H1 (cell line): ENCODE results near the gene POC1B. TPM values are rescaled to one million over a fixed set of nuclear protein-coding genes. Genes with fewer than 3 reads are reported as not detected.

Source experiments
- CTCF ChIA-PET: fragments of 300-600 bp; sonication (Branson Sonifier 250); formaldehyde crosslinking; loops from one replicate; lab custom pipeline; 2021; ENCODE audit not compliant: partially characterized antibody; lab: Charles Lee
- POLR2A ChIA-PET: fragments of 300-600 bp; sonication (Branson Sonifier 250); formaldehyde crosslinking; loops from one replicate; lab custom pipeline; 2021; ENCODE audit warnings: inconsistent platforms; ENCODE audit not compliant: partially characterized antibody; lab: Charles Lee
- DNase-seq, 2 experiments: peaks; one replicate each; pipeline versions ENCODE4 v3.0.0 to v3.0.0-alpha.2; 2010 to 2022; ENCODE audit warnings: low spot score in 2 of 2, low read depth in 1 of 2, mixed read lengths in 1 of 2
- FAIRE-seq: peaks from 2 replicates; lab custom pipeline; 2011; peaks lifted over from hg19 to GRCh38; lab: Jason Lieb, UNC
- H2AFZ ChIP-seq: 2 replicates; pipeline ENCODE4 v1.8.1; 2012; ENCODE audit warnings: low read length, inconsistent platforms
- H2AK5ac ChIP-seq: 2 replicates; pipeline ENCODE4 v1.6.1; 2013; ENCODE audit warnings: low read depth, low read length
- H2BK120ac ChIP-seq: replicated peaks from 2 replicates; pipeline ENCODE3; 2013; ENCODE audit warnings: low read depth, low read length, inconsistent platforms
- H2BK12ac ChIP-seq: 2 replicates; pipeline ENCODE4 v1.6.1; 2013; ENCODE audit warnings: low read depth, low read length
- H2BK15ac ChIP-seq: 2 replicates; pipeline ENCODE4 v1.6.1; 2013; ENCODE audit warnings: low read length
- H2BK20ac ChIP-seq: 2 replicates; pipeline ENCODE4 v1.6.1; 2013; ENCODE audit warnings: low read length
- H2BK5ac ChIP-seq: 2 replicates; pipeline ENCODE4 v1.6.1; 2013; ENCODE audit warnings: low read depth, low read length
- H3K14ac ChIP-seq: 2 replicates; pipeline ENCODE4 v1.6.1; 2013; ENCODE audit warnings: inconsistent platforms; ENCODE audit not compliant: insufficient read length
- H3K18ac ChIP-seq: 2 replicates; pipeline ENCODE4 v1.6.1; 2013; ENCODE audit warnings: low read length; ENCODE audit errors: extremely low read depth
- H3K23ac ChIP-seq: 2 replicates; pipeline ENCODE4 v1.6.1; 2013; ENCODE audit warnings: inconsistent platforms; ENCODE audit not compliant: insufficient read length
- H3K23me2 ChIP-seq: 2 replicates; pipeline ENCODE4 v1.6.1; 2013; ENCODE audit warnings: low read depth, low read length
- H3K27ac ChIP-seq: 2 replicates; pipeline ENCODE4 v1.6.1; 2011; ENCODE audit warnings: low read depth, low read length, inconsistent platforms
- H3K27me3 ChIP-seq, 4 experiments: replicated peaks in 1 of 4; 1 replicate in 1 of 4; 2 replicates in 3 of 4; pipeline versions ENCODE4 v1.6.1 to v1.8.1; 2011 to 2013; ENCODE audit warnings: low read length in 3 of 4, mild to moderate bottlenecking in 3 of 4, inconsistent platforms in 2 of 4, mixed read lengths in 2 of 4, moderate library complexity in 1 of 4; ENCODE audit not compliant: control insufficient read depth in 3 of 4, insufficient read depth in 3 of 4; ENCODE audit errors: extremely low read depth in 1 of 4
- H3K36me3 ChIP-seq, 4 experiments: 2 replicates each; pipeline versions ENCODE4 v1.6.1 to v1.8.1; 2011 to 2013; ENCODE audit warnings: mild to moderate bottlenecking in 4 of 4, low read length in 3 of 4, moderate library complexity in 2 of 4, control low read depth in 1 of 4, inconsistent platforms in 1 of 4; ENCODE audit not compliant: insufficient read depth in 4 of 4, control insufficient read depth in 2 of 4
- H3K4ac ChIP-seq: replicated peaks from 2 replicates; pipeline ENCODE3; 2013; ENCODE audit warnings: low read length, low read depth, mixed read lengths, inconsistent platforms; ENCODE audit not compliant: insufficient read length
- H3K4me1 ChIP-seq, 4 experiments: replicated peaks in 1 of 4; 1 replicate in 1 of 4; 2 replicates in 3 of 4; pipeline versions ENCODE4 v1.6.1 to v1.8.1; 2011 to 2013; ENCODE audit warnings: low read length in 3 of 4, inconsistent platforms in 2 of 4, mixed read lengths in 1 of 4; ENCODE audit not compliant: insufficient read depth in 4 of 4, control insufficient read depth in 3 of 4
- H3K4me2 ChIP-seq, 2 experiments: 2 replicates each; pipeline versions ENCODE4 v1.6.1 to v1.8.1; 2011 to 2013; ENCODE audit warnings: low read depth in 2 of 2, low read length in 2 of 2, control low read depth in 1 of 2, inconsistent platforms in 1 of 2, mild to moderate bottlenecking in 1 of 2; ENCODE audit not compliant: insufficient read depth in 1 of 2
- H3K4me3 ChIP-seq, 4 experiments: fragments of 200-600, 300-600 bp in 1 of 4; sonication (generic), shearing (Covaris generic), sonication (Bioruptor Twin) in 1 of 4; 2 replicates each; pipeline versions ENCODE4 v1.5.1 to v1.8.1; 2011 to 2016; ENCODE audit warnings: low read length in 4 of 4, low read depth in 3 of 4, control low read depth in 2 of 4, inconsistent platforms in 2 of 4, mild to moderate bottlenecking in 2 of 4, mixed read lengths in 1 of 4, moderate library complexity in 1 of 4; ENCODE audit not compliant: insufficient read depth in 2 of 4; ENCODE audit errors: extremely low read depth in 1 of 4
- H3K56ac ChIP-seq: replicated peaks from 2 replicates; pipeline ENCODE3; 2013; ENCODE audit warnings: low read depth, mild to moderate bottlenecking, mixed read lengths, low read length, inconsistent platforms; ENCODE audit not compliant: insufficient read length
- H3K79me1 ChIP-seq: 2 replicates; pipeline ENCODE4 v1.6.1; 2013; ENCODE audit warnings: low read depth, low read length, control low read depth
- H3K79me2 ChIP-seq, 2 experiments: 2 replicates each; pipeline versions ENCODE4 v1.6.1 to v1.8.1; 2012 to 2013; ENCODE audit warnings: low read length in 2 of 2, mild to moderate bottlenecking in 2 of 2, inconsistent platforms in 1 of 2; ENCODE audit not compliant: insufficient read depth in 2 of 2, control insufficient read depth in 1 of 2
- H3K9ac ChIP-seq, 4 experiments: replicated peaks in 1 of 4; 1 replicate in 1 of 4; 2 replicates in 3 of 4; pipeline versions ENCODE4 v1.6.1 to v1.8.1; 2011 to 2013; ENCODE audit warnings: low read depth in 3 of 4, low read length in 3 of 4, control low read depth in 2 of 4, mild to moderate bottlenecking in 2 of 4, moderate library complexity in 2 of 4, inconsistent platforms in 1 of 4; ENCODE audit errors: extremely low read depth in 1 of 4
- H3K9me3 ChIP-seq, 2 experiments: 2 replicates each; pipeline versions ENCODE4 v1.6.1 to v1.8.1; 2012 to 2013; ENCODE audit warnings: mild to moderate bottlenecking in 2 of 2, moderate library complexity in 2 of 2, control low read depth in 1 of 2, inconsistent platforms in 1 of 2, low read depth in 1 of 2, low read length in 1 of 2, mixed read lengths in 1 of 2; ENCODE audit not compliant: insufficient read depth in 2 of 2
- H4K20me1 ChIP-seq, 2 experiments: replicated peaks in 1 of 2; 2 replicates each; pipeline versions ENCODE3 to v1.8.1; 2011 to 2013; ENCODE audit warnings: inconsistent platforms in 2 of 2, low read length in 2 of 2, mild to moderate bottlenecking in 1 of 2; ENCODE audit not compliant: insufficient read depth in 2 of 2, control insufficient read depth in 1 of 2
- H4K5ac ChIP-seq: 2 replicates; pipeline ENCODE4 v1.6.1; 2013; ENCODE audit warnings: low read length, low read depth, mixed read lengths, inconsistent platforms; ENCODE audit not compliant: insufficient read length
- H4K8ac ChIP-seq: 2 replicates; pipeline ENCODE4 v1.8.0; 2013; ENCODE audit warnings: mild to moderate bottlenecking, moderate library complexity, low read length, inconsistent platforms; ENCODE audit not compliant: insufficient read depth; ENCODE audit errors: extremely low read depth
- H4K91ac ChIP-seq: replicated peaks from 2 replicates; pipeline ENCODE3; 2013; ENCODE audit warnings: low read length, mixed read lengths, inconsistent platforms; ENCODE audit not compliant: insufficient read length
- CBX8 ChIP-seq: fragments of 300-800, 300-1000 bp; sonication (generic); IDR thresholded peaks from 2 replicates; pipeline ENCODE4 v1.7.1; 2016; ENCODE audit warnings: low read depth, low read length, borderline replicate concordance
- CEBPB ChIP-seq: IDR thresholded peaks from 2 replicates; pipeline ENCODE4 v1.6.1; 2012; ENCODE audit warnings: low read depth, low read length
- CHD1 ChIP-seq: IDR thresholded peaks from 2 replicates; pipeline ENCODE4 v1.6.1; 2012; ENCODE audit warnings: low read depth, low read length, improper control_type of control experiment
- HDAC2 ChIP-seq, 2 experiments: fragments of 300-600 bp in 1 of 2; sonication (generic) in 1 of 2; IDR thresholded peaks; 2 replicates each; pipeline ENCODE4 v1.6.1; 2011 to 2012; ENCODE audit warnings: low read depth in 2 of 2, low read length in 2 of 2, mild to moderate bottlenecking in 2 of 2, moderate library complexity in 2 of 2, borderline replicate concordance in 1 of 2, inconsistent platforms in 1 of 2
- JUND ChIP-seq: IDR thresholded peaks from 2 replicates; pipeline ENCODE4 v1.6.1; 2011; ENCODE audit warnings: mild to moderate bottlenecking, improper control_type of control experiment, low read length
- NRF1 ChIP-seq: IDR thresholded peaks from 2 replicates; pipeline ENCODE4 v1.6.1; 2011; ENCODE audit warnings: mild to moderate bottlenecking, low read depth, low read length, improper control_type of control experiment
- POLR2A ChIP-seq, 2 experiments: IDR thresholded peaks; 1 replicate in 1 of 2; 2 replicates in 1 of 2; pipeline ENCODE4 v1.6.1; 2011; ENCODE audit warnings: low read depth in 2 of 2, low read length in 2 of 2, mild to moderate bottlenecking in 2 of 2; ENCODE audit errors: control extremely low read depth in 1 of 2
- POU5F1 ChIP-seq: IDR thresholded peaks from 2 replicates; pipeline ENCODE4 v1.6.1; 2011; ENCODE audit warnings: low read depth, mild to moderate bottlenecking, low read length, moderate library complexity
- RXRA ChIP-seq: IDR thresholded peaks from 2 replicates; pipeline ENCODE4 v1.6.1; 2011; ENCODE audit warnings: low read depth, mild to moderate bottlenecking, low read length, moderate library complexity; ENCODE audit not compliant: insufficient read depth
- SIN3A ChIP-seq, 2 experiments: IDR thresholded peaks in 1 of 2; conservative IDR thresholded peaks in 1 of 2; 2 replicates each; pipeline ENCODE4 v1.6.1; 2011 to 2012; ENCODE audit warnings: low read length in 2 of 2, improper control_type of control experiment in 1 of 2, low read depth in 1 of 2, mild to moderate bottlenecking in 1 of 2
- SIRT6 ChIP-seq: IDR thresholded peaks from one replicate; pipeline ENCODE4 v1.7.1; 2012; ENCODE audit warnings: low read length, inconsistent platforms
- SP4 ChIP-seq: IDR thresholded peaks from 2 replicates; pipeline ENCODE4 v1.6.1; 2012; ENCODE audit warnings: low read length, inconsistent platforms
- SUZ12 ChIP-seq: fragments of 200-600 bp; sonication (generic); IDR thresholded peaks from 2 replicates; pipeline ENCODE4 v1.6.1; 2012; ENCODE audit warnings: mild to moderate bottlenecking, inconsistent platforms, low read length, moderate library complexity, mixed read lengths
- WGBS, 2 experiments: shearing (Covaris generic) in 1 of 2; methylation state at CpG; one replicate each; pipeline versions ENCODE4 v1.1.6 to v1.1.7; 2013 to 2015; ENCODE audit warnings: low lambda C conversion rate in 2 of 2, mixed read lengths in 2 of 2, inconsistent platforms in 1 of 2, low coverage in 1 of 2, missing lambda C conversion rate in 1 of 2; ENCODE audit not compliant: insufficient replicate concordance in 2 of 2, insufficient coverage in 1 of 2, insufficient read length in 1 of 2; ENCODE audit errors: extremely low coverage in 1 of 2, missing lambda C conversion rate in 1 of 2; 5-methylcytosine and 5-hydroxymethylcytosine counted together
- polyA plus RNA-seq, 7 experiments: library from polyadenylated mRNA; depleted of rRNA in 3 of 7; stranded (reverse) in 5 of 7; unstranded in 2 of 7; fragments of >200 nt in 5 of 7; fragments of 200-250 nt in 2 of 7; gene quantifications; 1 replicate in 5 of 7; 2 replicates in 1 of 7; 4 replicates in 1 of 7; pipeline versions ENCODE4 v1.2.1 to v1.2.3, GENCODE V29; 2011 to 2013; ENCODE audit warnings: missing spikeins in 2 of 7, mixed read lengths in 2 of 7
- total RNA-seq: library from RNA; stranded (reverse); fragmentation: NEBNext Ultra II Directional; extraction: Animal tissue kit (Norgen Biotek cat#: 25700); gene quantifications from 2 replicates; pipeline ENCODE4 v1.2.1, GENCODE V29; 2021

The POC1B gene
- total and polyA plus RNA-seq, 2 of the 8 experiments (the other 6 are each of a cell fraction or from before 2014, with no cell fraction given) = 7.5 to 16.3 TPM

GRCh38 chr12:89416049-89416792, 109.6 kb downstream of the POC1B start:
- ChIA-PET POLR2A (interaction anchor here (0.5 to 1.4 kb wide), 4 partner anchors 63 to 108 kb away, joined by 3 to 5 read pairs (median 4); partner anchors contain the start of gene DUSP6), CTCF (interaction anchor here (0.6 to 1.0 kb wide), 3 partner anchors 53 to 377 kb away, joined by 3 to 5 read pairs (median 4); no protein-coding TSS in a partner anchor)
- Histone ChIP-seq H3K23me2 (no peaks in the 10 kb centered on the region), H4K8ac (no peak overlapping the region), H3K79me1 (no peaks in the 10 kb centered on the region), H3K18ac (no peak overlapping the region), H2BK120ac (no peak overlapping the region), H3K9me3 (no peaks in the 10 kb centered on the region), H4K20me1 (no peaks in the 10 kb centered on the region), H3K4me3 (no peak overlapping the region), H3K4ac (no peak overlapping the region), H2BK5ac (no peak overlapping the region), H2BK12ac (peak overlapping the region; percentile 52; the same call in 1 of the 2 replicates), H4K5ac (no peak overlapping the region), H3K27me3 (no peaks in the 10 kb centered on the region), H3K36me3 (no peaks in the 10 kb centered on the region), H4K91ac (no peak overlapping the region), H3K14ac (no peak overlapping the region), H3K56ac (no peak overlapping the region), H3K4me2 (peak overlapping the region in 1 of 2 experiments; percentile 5; a peak in 1 of 4 replicates), H2BK20ac (no peak overlapping the region), H2BK15ac (no peak overlapping the region), H2AK5ac (peak overlapping the region; percentile 49; the same call in 1 of the 2 replicates), H3K79me2 (no peaks in the 10 kb centered on the region), H3K23ac (no peak overlapping the region), H3K27ac (no peak overlapping the region), H3K4me1 (peaks cover 2 to 9% (median 3%) of the 10 kb centered on the region in 4 experiments; a peak in 4 of 7 replicates), H2AFZ (no peak overlapping the region), H3K9ac (no peak overlapping the region; a peak in 1 of 7 replicates)
- 84% methylated on average over 6 of the region's 6 CpGs; no CpG with 5 or more reads in 1 of the 2 experiments for WGBS, 2 experiments
- FAIRE-seq = no peak
- DNase-seq = no peak
- no peak for TF ChIP-seq CBX8
- no peak for TF ChIP-seq CEBPB
- no peak for TF ChIP-seq SP4
- TF ChIP-seq NRF1 = no peak
- no peak for TF ChIP-seq SIRT6
- no peak for TF ChIP-seq CHD1
- TF ChIP-seq RXRA = no peak
- no peak for TF ChIP-seq HDAC2 (IDR thresholded peaks at IDR 0.05; ENCODE audit: borderline replicate concordance in 1 of 2, low read depth in 2 of 2, low read length in 2 of 2)
- TF ChIP-seq POU5F1 = no peak
- TF ChIP-seq SIN3A (conservative IDR thresholded peaks at IDR 0.05 in 1 of 2, IDR thresholded peaks at IDR 0.05 in 1 of 2; ENCODE audit: low read depth in 1 of 2, low read length in 2 of 2) = no peak
- no peak for TF ChIP-seq POLR2A (IDR thresholded peaks at IDR 0.05; ENCODE audit: control extremely low read depth in 1 of 2, low read depth in 2 of 2, low read length in 2 of 2)
- TF ChIP-seq SUZ12 = no peak
- TF ChIP-seq JUND = no peak
